Astrocyte (in vitro differentiated cells and primary cell): ENCODE results near the gene SYT14. TPM values are rescaled to one million over a fixed set of nuclear protein-coding genes. Genes with fewer than 3 reads are reported as not detected.
"Not testable (repeated sequence)": the region's sequence is repeated elsewhere in the genome, so short reads cannot be mapped to it uniquely, and the experiment has no call there.

Experiments used
- DNase-seq: peaks from one replicate; pipeline ENCODE4 v3.0.0-alpha.2; 2010; ENCODE audit warnings: low read depth
- FAIRE-seq: peaks from 2 replicates; lab custom pipeline; 2011; peaks lifted over from hg19 to GRCh38; lab: Jason Lieb, UNC
- H2AFZ ChIP-seq: 2 replicates; pipeline ENCODE4 v1.6.0; 2012; ENCODE audit warnings: low read depth, low read length, inconsistent platforms
- H3K27ac ChIP-seq: 2 replicates; pipeline ENCODE4 v1.5.1; 2011; ENCODE audit warnings: low read depth, low read length, inconsistent platforms
- H3K27me3 ChIP-seq: 2 replicates; pipeline ENCODE4 v1.6.0; 2011; ENCODE audit warnings: low read length, inconsistent platforms; ENCODE audit not compliant: insufficient read depth
- H3K36me3 ChIP-seq: 2 replicates; pipeline ENCODE4 v1.5.1; 2011; ENCODE audit warnings: low read length, inconsistent platforms; ENCODE audit not compliant: insufficient read depth
- H3K4me1 ChIP-seq: 2 replicates; pipeline ENCODE4 v1.5.1; 2011; ENCODE audit warnings: low read length, inconsistent platforms; ENCODE audit not compliant: insufficient read depth
- H3K4me2 ChIP-seq: 2 replicates; pipeline ENCODE4 v1.6.0; 2012; ENCODE audit warnings: low read length, inconsistent platforms
- H3K4me3 ChIP-seq: 2 replicates; pipeline ENCODE4 v1.5.1; 2011; ENCODE audit warnings: low read depth, mild to moderate bottlenecking, low read length, inconsistent platforms; ENCODE audit not compliant: insufficient read depth
- H3K79me2 ChIP-seq: 2 replicates; pipeline ENCODE4 v1.6.0; 2012; ENCODE audit warnings: mild to moderate bottlenecking, low read length, inconsistent platforms; ENCODE audit not compliant: insufficient read depth
- H3K9ac ChIP-seq: 2 replicates; pipeline ENCODE4 v1.6.0; 2012; ENCODE audit warnings: mild to moderate bottlenecking, low read length, inconsistent platforms
- H3K9me3 ChIP-seq: 2 replicates; pipeline ENCODE4 v1.5.1; 2012; ENCODE audit warnings: low read depth, mild to moderate bottlenecking, low read length, inconsistent platforms; ENCODE audit not compliant: insufficient read depth
- H4K20me1 ChIP-seq: 2 replicates; pipeline ENCODE4 v1.6.0; 2012; ENCODE audit warnings: low read length, inconsistent platforms; ENCODE audit not compliant: insufficient read depth
- H3K27ac Mint-ChIP-seq: one replicate; pipeline ENCODE4 v1.8.0; 2021; ENCODE audit warnings: mild to moderate bottlenecking, mixed read lengths; ENCODE audit not compliant: unreplicated experiment
- H3K27me3 Mint-ChIP-seq: one replicate; pipeline ENCODE4 v1.8.0; 2021; ENCODE audit warnings: low read depth, mixed read lengths; ENCODE audit not compliant: unreplicated experiment
- H3K36me3 Mint-ChIP-seq: one replicate; pipeline ENCODE4 v1.8.0; 2021; ENCODE audit warnings: low read depth, mixed read lengths; ENCODE audit not compliant: unreplicated experiment
- H3K4me1 Mint-ChIP-seq: one replicate; pipeline ENCODE4 v1.8.0; 2021; ENCODE audit warnings: low read depth, mixed read lengths; ENCODE audit not compliant: unreplicated experiment
- H3K4me3 Mint-ChIP-seq: one replicate; pipeline ENCODE4 v1.8.0; 2021; ENCODE audit warnings: mild to moderate bottlenecking, moderate library complexity, mixed read lengths; ENCODE audit not compliant: unreplicated experiment
- H3K9me3 Mint-ChIP-seq: one replicate; pipeline ENCODE4 v1.8.0; 2021; ENCODE audit warnings: mild to moderate bottlenecking, mixed read lengths; ENCODE audit not compliant: unreplicated experiment
- CTCF ChIP-seq: IDR thresholded peaks from 2 replicates; pipeline ENCODE4 v1.5.1; 2011; ENCODE audit warnings: low read depth, mild to moderate bottlenecking, inconsistent platforms, low read length, moderate library complexity; ENCODE audit not compliant: insufficient read depth
- EZH2 ChIP-seq: IDR thresholded peaks from 2 replicates; pipeline ENCODE4 v1.6.1; 2012; ENCODE audit warnings: mild to moderate bottlenecking, low read length, inconsistent platforms; ENCODE audit not compliant: insufficient read depth
- total RNA-seq: library from RNA; stranded (reverse); gene quantifications from 2 replicates; pipeline ENCODE4 v1.2.1, GENCODE V29; 2021

Gene SYT14
- total RNA-seq, 1 donor from 2014 or later, result 6.1 TPM

- Histone ChIP-seq H3K9ac (peak overlapping the region; percentile 58), H4K20me1 (no peaks in the 10 kb centered on the region)
Observed at GRCh38 chr1:209899948-209900347, 38.1 kb upstream of the SYT14 start.

GRCh38 chr1:209900734-209901133 is 37.3 kb upstream of the SYT14 start:
- H3K27ac ChIP-seq, result peak overlapping the region; percentile 83
- H3K4me1 ChIP-seq, result peaks cover 30% of the 10 kb centered on the region
- H3K27me3 ChIP-seq, result no peaks in the 10 kb centered on the region
- H2AFZ ChIP-seq, result no peak overlapping the region
- H3K4me3 ChIP-seq, result no peak overlapping the region
- H3K36me3 ChIP-seq, result no peaks in the 10 kb centered on the region
- no peaks in the 10 kb centered on the region for H4K20me1 ChIP-seq
- DNase-seq (peak; percentile 93), FAIRE-seq (peak; percentile 97)
- Mint-ChIP-seq H3K36me3 (no peaks in the 10 kb centered on the region), H3K27ac (peak overlapping the region; percentile 30), H3K4me1 (peaks cover 20% of the 10 kb centered on the region), H3K4me3 (no peak overlapping the region), H3K9me3 (no peaks in the 10 kb centered on the region), H3K27me3 (no peaks in the 10 kb centered on the region)
- no peaks in the 10 kb centered on the region for H3K79me2 ChIP-seq
- TF ChIP-seq CTCF (no peak), EZH2 (no peak)
- peak overlapping the region; percentile 58 for H3K9ac ChIP-seq
- H3K9me3 ChIP-seq, result no peaks in the 10 kb centered on the region
- H3K4me2 ChIP-seq, result peak overlapping the region; percentile 45

More at GRCh38 chr1:209899948-209900347, 38.1 kb upstream of the SYT14 start:
- Mint-ChIP-seq H3K27me3 (no peaks in the 10 kb centered on the region), H3K27ac (peak overlapping the region; percentile 30), H3K4me3 (no peak overlapping the region), H3K9me3 (no peaks in the 10 kb centered on the region), H3K36me3 (no peaks in the 10 kb centered on the region), H3K4me1 (peaks cover 25% of the 10 kb centered on the region)
- TF ChIP-seq CTCF (peak; percentile 38), EZH2 (no peak)
- no peaks in the 10 kb centered on the region for H3K36me3 ChIP-seq
- H3K4me3 ChIP-seq, result no peak overlapping the region
- DNase-seq (no peak), FAIRE-seq (no peak)
- no peaks in the 10 kb centered on the region for H3K9me3 ChIP-seq
- peaks cover 36% of the 10 kb centered on the region for H3K4me1 ChIP-seq
- no peak overlapping the region for H2AFZ ChIP-seq
- no peaks in the 10 kb centered on the region for H3K27me3 ChIP-seq
- peak overlapping the region; percentile 83 for H3K27ac ChIP-seq
- peak overlapping the region; percentile 45 for H3K4me2 ChIP-seq
- no peaks in the 10 kb centered on the region for H3K79me2 ChIP-seq

GRCh38 chr1:209901211-209901610 is 36.8 kb upstream of the SYT14 start:
- no peaks in the 10 kb centered on the region for H3K36me3 Mint-ChIP-seq
- H3K27me3 ChIP-seq, result no peaks in the 10 kb centered on the region
- no peaks in the 10 kb centered on the region for H3K36me3 ChIP-seq
- no peaks in the 10 kb centered on the region for H3K79me2 ChIP-seq
- DNase-seq, result no peak
- H3K27ac ChIP-seq, result peak overlapping the region; percentile 83
- H3K4me1 Mint-ChIP-seq, result peaks cover 15% of the 10 kb centered on the region
- no peak for FAIRE-seq
- H3K27ac Mint-ChIP-seq, result no peak overlapping the region
- peak overlapping the region; percentile 45 for H3K4me2 ChIP-seq
- H3K9ac ChIP-seq, result peak overlapping the region; percentile 49
- H3K4me1 ChIP-seq, result peaks cover 26% of the 10 kb centered on the region
- H3K4me3 Mint-ChIP-seq, result no peak overlapping the region
- no peaks in the 10 kb centered on the region for H3K9me3 ChIP-seq
- no peak for TF ChIP-seq EZH2
- no peak for TF ChIP-seq CTCF
- no peak overlapping the region for H3K4me3 ChIP-seq
- no peaks in the 10 kb centered on the region for H4K20me1 ChIP-seq
- H3K9me3 Mint-ChIP-seq, result no peaks in the 10 kb centered on the region
- H2AFZ ChIP-seq, result no peak overlapping the region
- H3K27me3 Mint-ChIP-seq, result no peaks in the 10 kb centered on the region

- not testable (repeated sequence) for H3K9ac ChIP-seq, H2AFZ ChIP-seq, H3K27me3 Mint-ChIP-seq, FAIRE-seq, H3K36me3 Mint-ChIP-seq, H3K9me3 Mint-ChIP-seq, H4K20me1 ChIP-seq, H3K27ac ChIP-seq, H3K4me3 ChIP-seq, H3K4me2 ChIP-seq, H3K79me2 ChIP-seq, H3K27me3 ChIP-seq, H3K27ac Mint-ChIP-seq, H3K4me3 Mint-ChIP-seq, DNase-seq, H3K36me3 ChIP-seq, H3K9me3 ChIP-seq
- H3K4me1 ChIP-seq, result peaks cover 16% of the 10 kb centered on the region
- peaks cover 12% of the 10 kb centered on the region for H3K4me1 Mint-ChIP-seq
Observed at GRCh38 chr1:209904774-209905173, 33.2 kb upstream of the SYT14 start.
